Lower leg skin (tissue), 3 donors: Measurements from ENCODE around the gene CHIC2.

Source experiments
- CTCF ChIP-seq, 3 donors: fragments of 450-650 bp; IDR thresholded peaks; one replicate each; pipeline ENCODE4 v1.5.1; 2016; ENCODE audit warnings: antibody characterized with exemption in 3 of 3, mild to moderate bottlenecking in 3 of 3, moderate library complexity in 2 of 3
- POLR2A ChIP-seq, 2 donors: fragments of 450-650 bp; IDR thresholded peaks; one replicate each; pipeline ENCODE4 v1.6.1; 2016 to 2017; ENCODE audit warnings: antibody characterized with exemption in 2 of 2, mild to moderate bottlenecking in 1 of 2, moderate library complexity in 1 of 2

GRCh38 chr4:54065282-54066087 lies 1.1 kb upstream of the CHIC2 start:
- TF ChIP-seq POLR2A (IDR thresholded peaks at IDR 0.05) (no peak), CTCF (IDR thresholded peaks at IDR 0.05) (no peak)
